Breast epithelium (tissue), 4 donors: ENCODE data around the gene ATP1B3. TPM values are rescaled to one million over a fixed set of nuclear protein-coding genes. Genes with fewer than 3 reads are reported as not detected.

ENCODE experiments used
- DNase-seq, 2 donors: peaks; one replicate each; pipeline ENCODE4 v3.0.0-alpha.2; 2019; ENCODE audit warnings: low spot score in 2 of 2
- H3K27ac ChIP-seq, 2 donors: fragments of 200-600 bp; sonication (generic) in 1 of 2; one replicate each; pipeline ENCODE4 v1.5.1; 2016 to 2019; ENCODE audit warnings: mild to moderate bottlenecking in 1 of 2
- H3K27me3 ChIP-seq, 2 donors: fragments of 200-600 bp; sonication (generic) in 1 of 2; one replicate each; pipeline versions ENCODE4 v1.5.1 to v1.6.0; 2017 to 2019; ENCODE audit warnings: control low read depth in 1 of 2, mild to moderate bottlenecking in 1 of 2
- H3K36me3 ChIP-seq: fragments of 200-600 bp; one replicate; pipeline ENCODE4 v1.5.1; 2019
- H3K4me1 ChIP-seq, 2 donors: fragments of 200-600 bp; sonication (generic); one replicate each; pipeline ENCODE4 v1.5.1; 2016 to 2019; ENCODE audit warnings: control low read depth in 1 of 2
- H3K4me3 ChIP-seq, 3 donors: fragments of 200-600 bp; sonication (generic); 1 replicate in 2 of 3; 2 replicates in 1 of 3; pipeline ENCODE4 v1.5.1; 2016 to 2019; ENCODE audit warnings: mild to moderate bottlenecking in 3 of 3, moderate library complexity in 2 of 3
- H3K9me3 ChIP-seq, 2 donors: fragments of 200-600 bp; sonication (generic) in 1 of 2; one replicate each; pipeline ENCODE4 v1.5.1; 2016 to 2019; ENCODE audit warnings: control low read depth in 1 of 2
- CTCF ChIP-seq, 3 donors: fragments of 450-650 bp; IDR thresholded peaks; one replicate each; pipeline ENCODE4 v1.5.1; 2016 to 2017; ENCODE audit warnings: antibody characterized with exemption in 3 of 3, mild to moderate bottlenecking in 3 of 3, moderate library complexity in 3 of 3
- POLR2A ChIP-seq: fragments of 450-650 bp; IDR thresholded peaks from one replicate; pipeline ENCODE4 v1.6.1; 2016; ENCODE audit warnings: antibody characterized with exemption, mild to moderate bottlenecking, moderate library complexity
- POLR2AphosphoS5 ChIP-seq, 3 donors: sonication (generic); formaldehyde crosslinking; IDR thresholded peaks; one replicate each; pipeline ENCODE4 v1.6.1; 2017; ENCODE audit warnings: antibody characterized with exemption in 3 of 3
- intact Hi-C: fragments of 100-400 bp; cut with DNase I; formaldehyde crosslinking; loops from one replicate; pipeline ENCODE4 v1.15.1; 2023; ENCODE audit warnings: low total_unique reads
- total RNA-seq, 3 donors: library from RNA; depleted of rRNA; stranded (reverse); fragments of >200 nt; gene quantifications; one replicate each; pipeline ENCODE4 v1.1.0, GENCODE V29; 2016

Gene ATP1B3
- total RNA-seq, 3 donors from 2014 or later, result 47.2 to 88.8 (median 74.4) TPM

GRCh38 chr3:141955175-141955574 is 78.7 kb downstream of the ATP1B3 start:
- DNase-seq, result no peak
- H3K4me3 ChIP-seq, result no peak overlapping the region

GRCh38 chr3:141959589-141960554 is 83.4 kb downstream of the ATP1B3 start:
- no peak for DNase-seq
- no peaks in the 10 kb centered on the region for H3K4me1 ChIP-seq
- intact Hi-C loops, result no loop called here

More at GRCh38 chr3:141955175-141955574, 78.7 kb downstream of the ATP1B3 start:
- Histone ChIP-seq H3K4me1 (no peaks in the 10 kb centered on the region), H3K27me3 (no peaks in the 10 kb centered on the region), H3K27ac (no peak overlapping the region), H3K9me3 (no peaks in the 10 kb centered on the region), H3K36me3 (no peaks in the 10 kb centered on the region)
- intact Hi-C loops, result no loop called here
- TF ChIP-seq POLR2A, result no peak
- no peak for TF ChIP-seq CTCF (IDR thresholded peaks at IDR 0.05)
- TF ChIP-seq POLR2AphosphoS5 (IDR thresholded peaks at IDR 0.05), result no peak

GRCh38 chr3:141960731-141961130 is 84.3 kb downstream of the ATP1B3 start:
- Histone ChIP-seq H3K27ac (peak overlapping the region; percentile 23 to 33), H3K9me3 (no peaks in the 10 kb centered on the region), H3K4me3 (no peak overlapping the region), H3K4me1 (no peaks in the 10 kb centered on the region), H3K36me3 (no peaks in the 10 kb centered on the region), H3K27me3 (no peaks in the 10 kb centered on the region)
- TF ChIP-seq POLR2A (no peak), POLR2AphosphoS5 (IDR thresholded peaks at IDR 0.05) (no peak), CTCF (IDR thresholded peaks at IDR 0.05) (no peak)
- DNase-seq, result no peak
- intact Hi-C loops, result no loop called here

More at GRCh38 chr3:141959589-141960554, 83.4 kb downstream of the ATP1B3 start:
- H3K27ac ChIP-seq, result peak overlapping the region; percentile 48 to 81
- no peaks in the 10 kb centered on the region for H3K9me3 ChIP-seq
- TF ChIP-seq POLR2A (no peak), CTCF (IDR thresholded peaks at IDR 0.05) (no peak), POLR2AphosphoS5 (IDR thresholded peaks at IDR 0.05) (no peak)
- H3K27me3 ChIP-seq, result no peaks in the 10 kb centered on the region
- no peak overlapping the region for H3K4me3 ChIP-seq
- no peaks in the 10 kb centered on the region for H3K36me3 ChIP-seq

- intact Hi-C loops, result no loop called here
- Histone ChIP-seq H3K36me3 (no peaks in the 10 kb centered on the region), H3K4me1 (no peaks in the 10 kb centered on the region), H3K4me3 (no peak overlapping the region), H3K9me3 (no peaks in the 10 kb centered on the region), H3K27ac (no peak overlapping the region), H3K27me3 (no peaks in the 10 kb centered on the region)
- no peak for TF ChIP-seq POLR2A
- TF ChIP-seq CTCF (IDR thresholded peaks at IDR 0.05), result no peak
- TF ChIP-seq POLR2AphosphoS5 (IDR thresholded peaks at IDR 0.05), result no peak
- DNase-seq, result no peak
Measured at GRCh38 chr3:141963301-141963700, 86.9 kb downstream of the ATP1B3 start.

GRCh38 chr3:141965471-141965870 is 89.0 kb downstream of the ATP1B3 start:
- H3K27me3 ChIP-seq, result no peaks in the 10 kb centered on the region

More at GRCh38 chr3:141965471-141965870, 89.0 kb downstream of the ATP1B3 start:
- no peaks in the 10 kb centered on the region for H3K9me3 ChIP-seq
- intact Hi-C loops, result no loop called here
- H3K4me3 ChIP-seq, result no peak overlapping the region
- no peaks in the 10 kb centered on the region for H3K36me3 ChIP-seq
- no peaks in the 10 kb centered on the region for H3K4me1 ChIP-seq
- no peak for DNase-seq
- no peak overlapping the region for H3K27ac ChIP-seq
- TF ChIP-seq POLR2AphosphoS5 (IDR thresholded peaks at IDR 0.05) (no peak), POLR2A (no peak), CTCF (IDR thresholded peaks at IDR 0.05) (no peak)
